Body of pancreas (tissue), 4 donors: ENCODE data around the gene YY1. TPM values are rescaled to one million over a fixed set of nuclear protein-coding genes. Genes with fewer than 3 reads are reported as not detected.
"Not testable (repeated sequence)": the region's sequence is repeated elsewhere in the genome, so short reads cannot be mapped to it uniquely, and the experiment has no call there.

Source experiments
- ATAC-seq: fragments of 150-250 bp; one replicate; pipeline ENCODE4 v1.9.1; 2016
- DNase-seq, 4 donors: peaks; one replicate each; pipeline ENCODE4 v3.0.0-alpha.2; 2019
- H3K27ac ChIP-seq, 4 donors: fragments of 200-600 bp; sonication (generic); 1 replicate in 3 of 4; 2 replicates in 1 of 4; pipeline versions ENCODE4 v1.5.1 to v1.6.1; 2016 to 2019; ENCODE audit warnings: mild to moderate bottlenecking in 1 of 4, mixed read lengths in 1 of 4, moderate library complexity in 1 of 4
- H3K27me3 ChIP-seq, 2 donors: fragments of 200-600 bp; sonication (generic); one replicate each; pipeline ENCODE4 v1.6.0; 2016; ENCODE audit warnings: mild to moderate bottlenecking in 1 of 2
- H3K36me3 ChIP-seq, 2 donors: fragments of 200-600 bp; sonication (generic); replicated peaks in 1 of 2; 2 replicates each; pipeline ENCODE4 v1.5.1; 2016; ENCODE audit warnings: low read depth in 2 of 2; ENCODE audit not compliant: insufficient read depth in 1 of 2
- H3K4me1 ChIP-seq: fragments of 200-600 bp; sonication (generic); one replicate; pipeline ENCODE4 v1.6.0; 2016
- H3K4me3 ChIP-seq, 2 donors: fragments of 200-600 bp; sonication (generic); 1 replicate in 1 of 2; 2 replicates in 1 of 2; pipeline ENCODE4 v1.5.1; 2016 to 2019
- H3K9me3 ChIP-seq, 3 donors: fragments of 200-600 bp; sonication (generic); 1 replicate in 2 of 3; 2 replicates in 1 of 3; pipeline ENCODE4 v1.5.1; 2016
- POLR2A ChIP-seq, 3 donors: fragments of 450-650 bp; IDR thresholded peaks; one replicate each; pipeline ENCODE4 v1.6.1; 2016; ENCODE audit warnings: antibody characterized with exemption in 3 of 3, mild to moderate bottlenecking in 2 of 3
- WGBS, 2 donors: methylation state at CpG; one replicate each; pipeline ENCODE4 v1.1.5; 2017; 5-methylcytosine and 5-hydroxymethylcytosine counted together
- intact Hi-C: fragments of 100-400 bp; cut with DNase I; formaldehyde crosslinking; loops from one replicate; pipeline ENCODE4 v1.15.1; 2023
- total RNA-seq, 2 donors: library from RNA; depleted of rRNA; stranded (reverse); fragments of >200 nt; gene quantifications; one replicate each; pipeline ENCODE4 v1.1.0, GENCODE V29; 2016
- TF ChIP-seq, protein P1 (sequence below), 7 experiments: fragments of 450-650 bp in 4 of 7; fragments of 200-600 bp in 3 of 7; sonication (generic) in 3 of 7; IDR thresholded peaks; one replicate each; pipeline ENCODE4 v1.5.1; 2016 to 2019; ENCODE audit warnings: antibody characterized with exemption in 7 of 7

YY1 gene
- total RNA-seq, 2 donors from 2014 or later = 27.0 to 30.3 TPM

DNA sequence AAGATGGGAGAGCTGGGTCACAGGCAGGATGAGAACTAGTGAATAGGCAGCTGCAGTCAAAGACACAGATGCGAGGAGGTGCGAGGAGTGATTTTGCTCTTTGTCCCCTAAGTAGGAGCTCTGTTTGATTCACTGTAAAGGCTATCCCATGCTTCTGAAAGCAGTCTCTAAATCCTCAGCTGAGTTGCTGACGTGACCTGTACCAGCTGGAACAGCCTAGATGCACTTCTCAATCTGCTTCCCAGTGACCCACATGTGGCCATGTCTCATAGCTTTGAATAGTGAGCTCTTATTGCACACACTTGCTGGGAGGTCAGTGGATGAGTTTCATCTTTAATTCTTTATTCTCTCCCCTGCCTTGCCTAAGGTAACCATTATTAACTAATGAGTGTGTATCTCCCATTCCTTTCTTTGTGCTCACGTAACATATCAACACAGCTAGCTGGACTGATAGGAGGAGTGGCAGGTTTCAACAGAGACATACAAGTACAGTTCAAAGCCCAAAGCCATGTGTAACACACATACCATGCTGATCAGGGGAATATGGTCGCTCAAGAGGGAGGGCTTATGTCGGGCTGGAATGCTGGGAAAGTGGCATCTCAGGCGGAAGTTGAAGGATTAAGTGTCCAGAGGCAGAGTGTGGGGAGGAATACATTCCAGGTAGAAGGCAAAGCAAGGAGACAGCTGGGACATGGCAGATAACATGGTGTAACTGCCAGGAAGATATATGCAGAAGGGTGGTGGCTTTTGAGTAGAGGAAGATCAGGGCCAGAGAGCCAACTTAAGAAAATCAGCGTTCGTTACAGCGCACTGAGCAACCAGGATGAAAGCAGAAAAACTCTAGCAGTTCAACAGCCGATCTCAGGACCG lies 15.4 kb upstream of the YY1 start:
- Histone ChIP-seq H3K27ac (no peak overlapping the region), H3K27me3 (no peaks in the 10 kb centered on the region), H3K36me3 (no peaks in the 10 kb centered on the region), H3K9me3 (no peaks in the 10 kb centered on the region), H3K4me3 (no peak overlapping the region), H3K4me1 (peaks cover 21% of the 10 kb centered on the region)
- 83 to 84% methylated on average over 12 of the region's 12 CpGs for WGBS, 2 donors
- intact Hi-C loops = no loop called here
- no peak for DNase-seq
- TF ChIP-seq, protein P1, sequence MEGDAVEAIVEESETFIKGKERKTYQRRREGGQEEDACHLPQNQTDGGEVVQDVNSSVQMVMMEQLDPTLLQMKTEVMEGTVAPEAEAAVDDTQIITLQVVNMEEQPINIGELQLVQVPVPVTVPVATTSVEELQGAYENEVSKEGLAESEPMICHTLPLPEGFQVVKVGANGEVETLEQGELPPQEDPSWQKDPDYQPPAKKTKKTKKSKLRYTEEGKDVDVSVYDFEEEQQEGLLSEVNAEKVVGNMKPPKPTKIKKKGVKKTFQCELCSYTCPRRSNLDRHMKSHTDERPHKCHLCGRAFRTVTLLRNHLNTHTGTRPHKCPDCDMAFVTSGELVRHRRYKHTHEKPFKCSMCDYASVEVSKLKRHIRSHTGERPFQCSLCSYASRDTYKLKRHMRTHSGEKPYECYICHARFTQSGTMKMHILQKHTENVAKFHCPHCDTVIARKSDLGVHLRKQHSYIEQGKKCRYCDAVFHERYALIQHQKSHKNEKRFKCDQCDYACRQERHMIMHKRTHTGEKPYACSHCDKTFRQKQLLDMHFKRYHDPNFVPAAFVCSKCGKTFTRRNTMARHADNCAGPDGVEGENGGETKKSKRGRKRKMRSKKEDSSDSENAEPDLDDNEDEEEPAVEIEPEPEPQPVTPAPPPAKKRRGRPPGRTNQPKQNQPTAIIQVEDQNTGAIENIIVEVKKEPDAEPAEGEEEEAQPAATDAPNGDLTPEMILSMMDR (IDR thresholded peaks at IDR 0.05) = no peak
- no peak for TF ChIP-seq POLR2A (IDR thresholded peaks at IDR 0.05)
- no peak for ATAC-seq

DNA sequence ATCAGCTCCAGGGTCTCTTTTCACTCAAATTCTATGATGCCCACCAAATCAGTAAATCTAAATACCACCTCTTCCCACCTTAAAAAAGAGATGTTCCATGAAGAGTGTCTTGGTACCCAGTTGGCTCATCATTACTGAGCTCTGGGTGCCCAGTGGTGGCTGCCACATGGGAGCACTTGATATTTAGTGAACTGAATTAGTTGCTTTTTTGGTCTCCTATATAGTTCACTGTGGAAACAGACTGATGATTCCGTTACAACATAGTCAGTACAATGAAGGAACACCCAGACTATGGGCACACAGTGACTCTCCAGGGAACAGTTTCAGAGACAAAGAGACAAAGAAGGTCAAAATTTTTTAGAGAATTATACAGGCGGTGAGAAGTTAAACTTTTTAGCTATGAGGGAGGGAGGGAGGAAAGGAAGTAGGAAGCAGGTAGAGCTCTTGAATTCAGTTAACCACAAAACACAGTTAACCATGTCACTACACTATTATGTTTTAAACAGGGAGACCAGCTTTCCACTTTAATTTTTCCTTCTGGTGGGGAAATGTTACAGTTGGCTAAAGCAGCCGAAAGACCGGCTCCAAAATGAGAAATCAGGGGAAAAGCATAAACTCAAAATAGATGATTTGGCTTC lies 14.6 kb upstream of the YY1 start:
- intact Hi-C loops = no loop called here
- Histone ChIP-seq H3K4me3 (no peak overlapping the region), H3K27me3 (no peaks in the 10 kb centered on the region), H3K27ac (no peak overlapping the region), H3K36me3 (no peaks in the 10 kb centered on the region), H3K9me3 (no peaks in the 10 kb centered on the region), H3K4me1 (peaks cover 21% of the 10 kb centered on the region)
- DNase-seq = no peak
- no peak for TF ChIP-seq POLR2A (IDR thresholded peaks at IDR 0.05)
- no peak for ATAC-seq
- WGBS, 2 donors = 78 to 91% methylated on average over 4 of the region's 4 CpGs

DNA sequence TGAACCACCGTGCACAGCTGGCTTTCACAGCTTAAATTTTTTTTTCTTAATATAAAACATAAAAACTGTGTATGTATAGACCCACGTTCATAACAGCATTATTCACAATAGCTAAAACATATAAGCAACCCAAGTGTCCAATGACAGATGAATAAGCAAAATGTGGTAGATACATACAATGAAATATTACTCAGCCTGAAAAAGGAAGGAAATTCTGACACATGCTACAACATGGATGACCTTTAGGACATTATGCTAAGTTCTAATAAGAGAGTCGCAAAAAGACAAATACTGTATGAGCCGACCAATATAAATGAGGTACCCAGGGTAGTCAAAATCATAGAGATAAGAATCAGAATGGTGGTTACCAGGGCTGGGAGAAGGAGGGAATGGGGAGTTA lies 13.8 kb upstream of the YY1 start:
- H3K9me3 ChIP-seq = no peaks in the 10 kb centered on the region
- no peak overlapping the region for H3K4me3 ChIP-seq
- no peak for ATAC-seq
- no peaks in the 10 kb centered on the region for H3K27me3 ChIP-seq
- H3K27ac ChIP-seq = no peak overlapping the region
- DNase-seq = no peak
- H3K4me1 ChIP-seq = peaks cover 21% of the 10 kb centered on the region
- TF ChIP-seq, protein P1 (IDR thresholded peaks at IDR 0.05) = no peak
- TF ChIP-seq POLR2A (IDR thresholded peaks at IDR 0.05) = no peak
- WGBS, 2 donors = 90% methylated on average over 4 of the region's 4 CpGs
- intact Hi-C loops = no loop called here
- H3K36me3 ChIP-seq = no peaks in the 10 kb centered on the region

DNA sequence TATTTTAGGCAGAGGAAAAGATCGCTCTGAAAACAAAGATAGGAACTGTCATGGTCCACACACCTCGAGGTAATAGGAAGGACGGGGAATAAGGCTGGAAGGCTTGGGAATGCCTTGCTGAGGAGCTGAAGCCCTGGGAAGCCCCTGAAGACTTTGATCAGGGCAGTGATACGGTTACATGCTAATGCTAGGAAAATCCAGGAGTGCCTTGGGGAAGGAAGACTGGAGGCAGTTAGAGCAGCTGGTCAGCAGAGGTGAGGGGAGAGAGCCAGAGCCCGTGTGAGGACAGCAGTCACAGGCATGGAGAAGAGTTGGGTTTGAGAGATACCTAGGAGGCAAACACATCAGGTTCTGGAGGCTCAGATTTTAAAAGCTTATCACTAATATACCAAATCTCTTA lies 8.6 kb upstream of the YY1 start:
- no peaks in the 10 kb centered on the region for H3K9me3 ChIP-seq
- WGBS, 2 donors = 81 to 84% methylated on average over 5 of the region's 5 CpGs
- no peaks in the 10 kb centered on the region for H3K4me1 ChIP-seq
- no peaks in the 10 kb centered on the region for H3K27me3 ChIP-seq
- ATAC-seq = no peak
- H3K4me3 ChIP-seq = no peak overlapping the region
- intact Hi-C loops = no loop called here
- H3K36me3 ChIP-seq = no peaks in the 10 kb centered on the region
- TF ChIP-seq, protein P1 (IDR thresholded peaks at IDR 0.05) = no peak
- TF ChIP-seq POLR2A (IDR thresholded peaks at IDR 0.05) = no peak
- H3K27ac ChIP-seq = no peak overlapping the region
- no peak for DNase-seq

DNA sequence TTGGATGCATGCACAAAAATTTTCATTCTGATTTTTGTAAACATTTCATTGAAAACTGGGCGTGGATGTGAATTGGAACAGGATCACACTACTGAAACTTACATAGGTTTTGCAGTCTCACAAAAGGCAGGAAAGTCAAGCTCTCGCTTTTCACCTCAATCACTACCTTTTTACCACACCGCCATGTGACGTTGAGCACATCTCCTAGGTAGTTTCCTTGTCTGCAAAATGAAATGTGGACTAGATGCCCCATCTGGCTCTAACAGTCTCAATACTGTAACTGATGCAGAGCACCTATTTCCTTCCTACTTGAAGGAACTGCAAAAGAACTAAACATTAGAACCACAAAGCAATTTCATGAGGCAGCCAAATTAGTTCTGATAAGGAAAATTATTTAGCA lies 4.4 kb upstream of the YY1 start:
- Histone ChIP-seq H3K36me3 (no peaks in the 10 kb centered on the region), H3K9me3 (no peaks in the 10 kb centered on the region), H3K4me1 (peaks cover 14% of the 10 kb centered on the region), H3K4me3 (no peak overlapping the region), H3K27me3 (no peaks in the 10 kb centered on the region), H3K27ac (no peak overlapping the region)
- no peak for DNase-seq
- WGBS, 2 donors = 74 to 75% methylated on average over 4 of the region's 4 CpGs
- no peak for ATAC-seq
- intact Hi-C loops = no loop called here
- no peak for TF ChIP-seq POLR2A (IDR thresholded peaks at IDR 0.05)
- TF ChIP-seq, protein P1 (IDR thresholded peaks at IDR 0.05) = no peak

DNA sequence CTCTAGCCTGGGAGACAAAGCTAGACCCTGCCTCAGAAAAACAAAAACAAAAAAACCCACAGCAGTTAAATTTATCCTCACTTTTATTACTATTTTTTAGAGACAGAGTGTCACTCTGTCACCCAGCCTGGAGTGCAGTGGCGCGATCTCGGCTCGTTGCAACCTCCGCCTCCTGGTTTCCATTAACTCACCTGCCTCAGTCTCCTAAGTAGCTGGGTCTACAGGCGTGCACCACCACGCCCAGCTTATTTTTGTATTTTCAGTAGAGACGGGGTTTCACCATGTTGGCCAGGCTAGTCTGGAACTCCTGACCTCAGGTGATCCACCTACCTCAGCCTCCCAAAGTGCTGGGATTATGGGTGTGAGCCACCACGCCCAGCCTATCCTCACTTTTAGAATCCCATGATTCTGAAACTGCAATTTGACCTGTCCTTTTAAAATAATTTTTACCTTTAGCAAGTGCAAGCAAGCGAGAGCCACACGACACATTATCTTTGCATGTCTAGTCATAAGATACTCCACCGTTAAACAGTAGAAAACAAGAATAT lies 2.6 kb upstream of the YY1 start:
- intact Hi-C loops, H3K9me3 ChIP-seq, DNase-seq, H3K27ac ChIP-seq, H3K27me3 ChIP-seq, H3K36me3 ChIP-seq, ATAC-seq, H3K4me3 ChIP-seq: not testable (repeated sequence)
- H3K4me1 ChIP-seq = peaks cover 22% of the 10 kb centered on the region
- WGBS, 2 donors = 85 to 88% methylated on average over 12 of the region's 12 CpGs
